PC-3 (cell line): ENCODE results near the gene HNRNPA3. TPM values are rescaled to one million over a fixed set of nuclear protein-coding genes. Genes with fewer than 3 reads are reported as not detected.

ENCODE experiments used
- ATAC-seq: fragments of 200-7000 bp; cut with Tn5 transposase; 2 replicates; pipeline ENCODE4 v1.9.1; 2020; ENCODE audit warnings: mild to moderate bottlenecking, moderate library complexity
- BruUV-seq: library from RNA; stranded (reverse); fragments of 400-500 nt; replicated peaks from 2 replicates; lab custom pipeline; 2021; lab: Mats Ljungman, UMichigan
- CTCF ChIA-PET: fragments of 300-600 bp; sonication (Branson Sonifier 250); formaldehyde crosslinking; loops from one replicate; lab custom pipeline; 2022; ENCODE audit warnings: antibody characterized with exemption; lab: Charles Lee
- POLR2A ChIA-PET: fragments of 300-600 bp; sonication (Branson Sonifier 250); formaldehyde crosslinking; loops from one replicate; lab custom pipeline; 2022; ENCODE audit warnings: antibody characterized with exemption; ENCODE audit not compliant: unreplicated experiment; lab: Charles Lee
- DNase-seq: peaks from one replicate; pipeline ENCODE4 v3.0.0-alpha.2; 2015
- H2AFZ ChIP-seq: fragments of 300-600 bp; sonication (generic); 2 replicates; pipeline ENCODE4 v1.6.0; 2016; ENCODE audit warnings: antibody characterized with exemption, low read length
- H3F3A ChIP-seq: fragments of 300-600 bp; sonication (generic); one replicate; pipeline ENCODE4 v1.6.0; 2017; ENCODE audit warnings: antibody characterized with exemption, low read length, control low read depth, mild to moderate bottlenecking; ENCODE audit not compliant: unreplicated experiment
- H3K27ac ChIP-seq: fragments of 300-600 bp; sonication (generic); 2 replicates; pipeline ENCODE4 v1.5.1; 2016; ENCODE audit warnings: mild to moderate bottlenecking, low read length
- H3K27me3 ChIP-seq: fragments of 300-600 bp; sonication (generic); 2 replicates; pipeline ENCODE4 v1.6.1; 2016; ENCODE audit warnings: low read length, mixed read lengths
- H3K36me3 ChIP-seq: fragments of 300-600 bp; sonication (generic); 2 replicates; pipeline ENCODE4 v1.6.1; 2016; ENCODE audit warnings: low read depth, mixed run types, low read length, mixed read lengths
- H3K4me1 ChIP-seq: fragments of 300-600 bp; sonication (generic); 2 replicates; pipeline ENCODE4 v1.5.1; 2016; ENCODE audit warnings: low read length; ENCODE audit not compliant: insufficient read depth
- H3K4me2 ChIP-seq: fragments of 300-600 bp; sonication (generic); 2 replicates; pipeline ENCODE4 v1.6.0; 2016; ENCODE audit warnings: low read length
- H3K4me3 ChIP-seq: fragments of 300-600 bp; sonication (generic); 2 replicates; pipeline ENCODE4 v1.5.1; 2016; ENCODE audit warnings: mild to moderate bottlenecking, low read length, mixed read lengths
- H3K79me2 ChIP-seq: fragments of 300-600 bp; sonication (generic); 2 replicates; pipeline ENCODE4 v1.6.1; 2017; ENCODE audit warnings: low read length, mixed read lengths
- H3K9ac ChIP-seq: fragments of 300-600 bp; sonication (generic); 2 replicates; pipeline ENCODE4 v1.6.0; 2016; ENCODE audit warnings: mild to moderate bottlenecking, low read length
- H3K9me2 ChIP-seq: fragments of 300-600 bp; sonication (generic); replicated peaks from 2 replicates; pipeline ENCODE4 v1.6.1; 2016; ENCODE audit warnings: mixed run types, low read length, mixed read lengths
- H3K9me3 ChIP-seq: fragments of 300-600 bp; sonication (generic); 2 replicates; pipeline ENCODE4 v1.6.1; 2016; ENCODE audit warnings: low read length, mixed read lengths
- H4K20me1 ChIP-seq: fragments of 300-600 bp; sonication (generic); 2 replicates; pipeline ENCODE4 v1.6.1; 2016; ENCODE audit warnings: low read length, mixed read lengths
- CTCF ChIP-seq: fragments of 300-600 bp; sonication (generic); conservative IDR thresholded peaks from 2 replicates; pipeline ENCODE4 v1.5.1; 2017; ENCODE audit warnings: antibody characterized with exemption, low read depth, mild to moderate bottlenecking, low read length
- EZH2 ChIP-seq: fragments of 300-600 bp; sonication (generic); IDR thresholded peaks from one replicate; pipeline ENCODE4 v1.6.1; 2017; ENCODE audit warnings: antibody characterized with exemption, mild to moderate bottlenecking, low read length; ENCODE audit not compliant: unreplicated experiment
- EZH2phosphoT487 ChIP-seq: fragments of 300-600 bp; sonication (generic); IDR thresholded peaks from 2 replicates; pipeline ENCODE4 v1.6.1; 2018; ENCODE audit warnings: mild to moderate bottlenecking, antibody characterized with exemption, low read length, borderline replicate concordance
- intact Hi-C: fragments of 100-400 bp; cut with micrococcal nuclease; formaldehyde crosslinking; loops from 2 replicates; pipeline ENCODE4 v1.9.0; 2023
- total RNA-seq: library from RNA; depleted of rRNA; stranded (reverse); fragments of >200 nt; gene quantifications from 2 replicates; pipeline ENCODE4 v1.2.3, GENCODE V29; 2014

Gene HNRNPA3
- total RNA-seq, 1 experiment from 2014 or later, result 50.3 TPM

- POLR2A ChIA-PET, result interaction anchor here (0.6 kb wide), 1 partner anchor 125 kb away, joined by 4 read pairs; no protein-coding TSS in a partner anchor
- intact Hi-C loops, result loop anchor here (5.0 kb wide), 1 partner anchor 149 kb away; no protein-coding TSS in a partner anchor
- DNase-seq, result no peak
- H3K4me2 ChIP-seq, result no peak overlapping the region
- no peak overlapping the region for H3K4me3 ChIP-seq
- H3K27ac ChIP-seq, result no peak overlapping the region
- H3K79me2 ChIP-seq, result peaks cover 16% of the 10 kb centered on the region
- no peaks in the 10 kb centered on the region for H3K9me3 ChIP-seq
- H3K27me3 ChIP-seq, result no peaks in the 10 kb centered on the region
- no peak for TF ChIP-seq CTCF
- TF ChIP-seq EZH2phosphoT487, result no peak
- TF ChIP-seq EZH2, result no peak
- CTCF ChIA-PET, result no interaction called here
- no TSS peak for BruUV-seq
- no peaks in the 10 kb centered on the region for H3K9me2 ChIP-seq
- no peak overlapping the region for H3K9ac ChIP-seq
- no peak overlapping the region for H2AFZ ChIP-seq
- H3K4me1 ChIP-seq, result peaks cover 13% of the 10 kb centered on the region
- no peaks in the 10 kb centered on the region for H3F3A ChIP-seq
- ATAC-seq, result no peak
- no peaks in the 10 kb centered on the region for H4K20me1 ChIP-seq
- no peaks in the 10 kb centered on the region for H3K36me3 ChIP-seq
Measured at GRCh38 chr2:177268187-177268871, 55.7 kb downstream of the HNRNPA3 start.

- no peaks in the 10 kb centered on the region for H3K9me3 ChIP-seq
- no peak overlapping the region for H3K27ac ChIP-seq
- no peaks in the 10 kb centered on the region for H4K20me1 ChIP-seq
- H3K4me3 ChIP-seq, result no peak overlapping the region
- POLR2A ChIA-PET, result interaction anchor here (0.6 kb wide), 1 partner anchor 124 kb away, joined by 4 read pairs; no protein-coding TSS in a partner anchor
- H3K4me2 ChIP-seq, result no peak overlapping the region
- H3K4me1 ChIP-seq, result peaks cover 13% of the 10 kb centered on the region
- H3K79me2 ChIP-seq, result peaks cover 10% of the 10 kb centered on the region
- intact Hi-C loops, result loop anchor here (5.0 kb wide), 1 partner anchor 148 kb away; no protein-coding TSS in a partner anchor
- H3K36me3 ChIP-seq, result no peaks in the 10 kb centered on the region
- H3K9me2 ChIP-seq, result no peaks in the 10 kb centered on the region
- DNase-seq (no peak), ATAC-seq (no peak)
- H3K9ac ChIP-seq, result no peak overlapping the region
- BruUV-seq, result no TSS peak
- H3K27me3 ChIP-seq, result no peaks in the 10 kb centered on the region
- H3F3A ChIP-seq, result no peaks in the 10 kb centered on the region
- H2AFZ ChIP-seq, result no peak overlapping the region
- no peak for TF ChIP-seq EZH2
- no peak for TF ChIP-seq EZH2phosphoT487
- no peak for TF ChIP-seq CTCF
- CTCF ChIA-PET, result no interaction called here
Measured at GRCh38 chr2:177268901-177269300, 56.3 kb downstream of the HNRNPA3 start.

- peaks cover 12% of the 10 kb centered on the region for H3K4me1 ChIP-seq
- H3K27me3 ChIP-seq, result no peaks in the 10 kb centered on the region
- ATAC-seq, result no peak
- ChIA-PET CTCF (no interaction called here), POLR2A (no interaction called here)
- H2AFZ ChIP-seq, result no peak overlapping the region
- no peak overlapping the region for H3K4me2 ChIP-seq
- BruUV-seq, result no TSS peak
- no peaks in the 10 kb centered on the region for H3K9me3 ChIP-seq
- H4K20me1 ChIP-seq, result no peaks in the 10 kb centered on the region
- no peak overlapping the region for H3K9ac ChIP-seq
- no peaks in the 10 kb centered on the region for H3K36me3 ChIP-seq
- H3K9me2 ChIP-seq, result no peaks in the 10 kb centered on the region
- no peak for DNase-seq
- intact Hi-C loops, result no loop called here
- no peak for TF ChIP-seq EZH2phosphoT487
- TF ChIP-seq CTCF, result no peak
- TF ChIP-seq EZH2, result no peak
- no peak overlapping the region for H3K27ac ChIP-seq
- H3F3A ChIP-seq, result no peaks in the 10 kb centered on the region
- H3K4me3 ChIP-seq, result no peak overlapping the region
- no peaks in the 10 kb centered on the region for H3K79me2 ChIP-seq
Measured at GRCh38 chr2:177270531-177270930, 57.9 kb downstream of the HNRNPA3 start.
